K562 (cell line): ENCODE results near the gene FKBP8. TPM values are rescaled to one million over a fixed set of nuclear protein-coding genes. Genes with fewer than 3 reads are reported as not detected.

Experiments
- FOXK1 ChIP-seq: sonication (generic); formaldehyde crosslinking; IDR thresholded peaks from 2 replicates; pipeline ENCODE4 v1.8.0; 2022; ENCODE audit warnings: missing genetic modification reagents, mild to moderate bottlenecking, borderline replicate concordance
- KLF1 ChIP-seq: fragments of 450-650 bp; IDR thresholded peaks from 2 replicates; pipeline ENCODE4 v1.6.1; 2016; ENCODE audit warnings: missing genetic modification characterization, missing compliant biosample characterization
- NFATC3 ChIP-seq: fragments of 450-650 bp; IDR thresholded peaks from 2 replicates; pipeline ENCODE4 v1.6.1; 2017; ENCODE audit warnings: mild to moderate bottlenecking
- POLR3G ChIP-seq: IDR thresholded peaks from 2 replicates; pipeline ENCODE4 v1.6.1; 2011; ENCODE audit not compliant: insufficient read length, insufficient replicate concordance; ENCODE audit errors: extremely low read depth
- RHOXF2B ChIP-seq: fragments of 250-450 bp; sonication (Bioruptor Pico); conservative IDR thresholded peaks from 2 replicates; pipeline ENCODE4 v1.5.1; 2021
- RREB1 ChIP-seq: fragments of 250-450 bp; sonication (Bioruptor Pico); IDR thresholded peaks from 2 replicates; pipeline ENCODE4 v1.4.0; 2020
- SMAD1 ChIP-seq: fragments of 150-350 bp; IDR thresholded peaks from 2 replicates; pipeline ENCODE4 v1.6.1; 2014; ENCODE audit warnings: low read length, low read depth; ENCODE audit not compliant: partially characterized antibody
- TFAM ChIP-seq: fragments of 250-450 bp; sonication (Bioruptor Pico); conservative IDR thresholded peaks from 2 replicates; pipeline ENCODE4 v1.5.0; 2021; ENCODE audit warnings: mild to moderate bottlenecking, moderate library complexity
- ZC3H11A ChIP-seq: IDR thresholded peaks from 2 replicates; pipeline ENCODE4 v1.6.1; 2012; ENCODE audit warnings: low read depth, low read length, improper control_type of control experiment
- ZNF140 ChIP-seq: fragments of 250-450 bp; sonication (Bioruptor Pico); IDR thresholded peaks from 2 replicates; pipeline ENCODE4 v1.8.0; 2021; ENCODE audit warnings: moderate library complexity, mild to moderate bottlenecking, inconsistent platforms
- ZNF507 ChIP-seq: conservative IDR thresholded peaks from 2 replicates; pipeline ENCODE4 v1.6.1; 2017; ENCODE audit warnings: missing genetic modification characterization, missing compliant biosample characterization
- ZNF584 ChIP-seq: fragments of 200-800 bp; sonication (Bioruptor generic); IDR thresholded peaks from 2 replicates; pipeline ENCODE4 v1.6.1; 2016; ENCODE audit warnings: low read depth, mild to moderate bottlenecking, missing genetic modification characterization, missing compliant biosample characterization
- polyA plus RNA-seq, 8 experiments: library from polyadenylated mRNA; depleted of rRNA in 4 of 8; stranded (reverse) in 5 of 8; unstranded in 3 of 8; fragments of >200 nt; fragmentation: Nextera tagmentation in 2 of 8; fragmentation: Illumina TruSeq in 1 of 8; extraction: Ambion mirVana in 2 of 8; extraction: Trizol in 1 of 8; gene quantifications; 2 replicates each; pipeline versions ENCODE4 v1.2.1 to v1.2.3, GENCODE V29; 2011 to 2014; ENCODE audit warnings: inconsistent platforms in 1 of 8, missing spikeins in 1 of 8
- total RNA-seq, 7 experiments: library from RNA; depleted of rRNA in 6 of 7; stranded (reverse); fragments of >200 nt in 6 of 7; fragmentation: Illumina TruSeq in 2 of 7; extraction: Trizol in 2 of 7; gene quantifications; 2 replicates each; pipeline versions ENCODE4 v1.2.1 to v1.2.3, GENCODE V29; 2011 to 2021; ENCODE audit warnings: low replicate concordance in 1 of 7
- TF ChIP-seq, protein P1 (sequence below): fragments of 250-450 bp; sonication (Bioruptor Pico); IDR thresholded peaks from 2 replicates; pipeline ENCODE4 v1.5.0; 2022; ENCODE audit warnings: mild to moderate bottlenecking
- TF ChIP-seq, protein P2 (sequence below): fragments of 450-650 bp; IDR thresholded peaks from 2 replicates; pipeline ENCODE4 v1.6.1; 2018; ENCODE audit warnings: mild to moderate bottlenecking, low read depth; ENCODE audit not compliant: partially characterized antibody

Gene FKBP8
- total and polyA plus RNA-seq, 9 of the 15 experiments (the other 6 are each of a cell fraction or from before 2014, with no cell fraction given) = 0.46 to 236 (median 104) TPM

- TF ChIP-seq POLR3G = no peak
- no peak for TF ChIP-seq ZC3H11A
- TF ChIP-seq TFAM = no peak
- no peak for TF ChIP-seq RHOXF2B (CRISPR knock-in tag)
- TF ChIP-seq ZNF584 (CRISPR knock-in tag) = no peak
- TF ChIP-seq ZNF140 (CRISPR knock-in tag) = no peak
- no peak for TF ChIP-seq SMAD1
- 0 out of 2 replicates have a peak, but pooled peaks have one; percentile 66 for TF ChIP-seq NFATC3
- TF ChIP-seq RREB1 (CRISPR knock-in tag) = no peak
- TF ChIP-seq ZNF507 = no peak
- TF ChIP-seq, protein P1, sequence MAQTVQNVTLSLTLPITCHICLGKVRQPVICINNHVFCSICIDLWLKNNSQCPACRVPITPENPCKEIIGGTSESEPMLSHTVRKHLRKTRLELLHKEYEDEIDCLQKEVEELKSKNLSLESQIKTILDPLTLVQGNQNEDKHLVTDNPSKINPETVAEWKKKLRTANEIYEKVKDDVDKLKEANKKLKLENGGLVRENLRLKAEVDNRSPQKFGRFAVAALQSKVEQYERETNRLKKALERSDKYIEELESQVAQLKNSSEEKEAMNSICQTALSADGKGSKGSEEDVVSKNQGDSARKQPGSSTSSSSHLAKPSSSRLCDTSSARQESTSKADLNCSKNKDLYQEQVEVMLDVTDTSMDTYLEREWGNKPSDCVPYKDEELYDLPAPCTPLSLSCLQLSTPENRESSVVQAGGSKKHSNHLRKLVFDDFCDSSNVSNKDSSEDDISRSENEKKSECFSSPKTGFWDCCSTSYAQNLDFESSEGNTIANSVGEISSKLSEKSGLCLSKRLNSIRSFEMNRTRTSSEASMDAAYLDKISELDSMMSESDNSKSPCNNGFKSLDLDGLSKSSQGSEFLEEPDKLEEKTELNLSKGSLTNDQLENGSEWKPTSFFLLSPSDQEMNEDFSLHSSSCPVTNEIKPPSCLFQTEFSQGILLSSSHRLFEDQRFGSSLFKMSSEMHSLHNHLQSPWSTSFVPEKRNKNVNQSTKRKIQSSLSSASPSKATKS (CRISPR knock-in tag) = no peak
- TF ChIP-seq KLF1 = no peak
- no peak for TF ChIP-seq FOXK1 (CRISPR knock-in tag)
- TF ChIP-seq, protein P2, sequence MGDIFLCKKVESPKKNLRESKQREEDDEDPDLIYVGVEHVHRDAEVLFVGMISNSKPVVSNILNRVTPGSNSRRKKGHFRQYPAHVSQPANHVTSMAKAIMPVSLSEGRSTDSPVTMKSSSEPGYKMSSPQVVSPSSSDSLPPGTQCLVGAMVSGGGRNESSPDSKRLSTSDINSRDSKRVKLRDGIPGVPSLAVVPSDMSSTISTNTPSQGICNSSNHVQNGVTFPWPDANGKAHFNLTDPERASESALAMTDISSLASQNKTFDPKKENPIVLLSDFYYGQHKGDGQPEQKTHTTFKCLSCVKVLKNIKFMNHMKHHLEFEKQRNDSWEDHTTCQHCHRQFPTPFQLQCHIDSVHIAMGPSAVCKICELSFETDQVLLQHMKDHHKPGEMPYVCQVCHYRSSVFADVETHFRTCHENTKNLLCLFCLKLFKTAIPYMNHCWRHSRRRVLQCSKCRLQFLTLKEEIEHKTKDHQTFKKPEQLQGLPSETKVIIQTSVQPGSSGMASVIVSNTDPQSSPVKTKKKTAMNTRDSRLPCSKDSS = no peak
Observed at GRCh38 chr19:18519962-18520847, 23.2 kb downstream of the FKBP8 start (continued).
